Suprapubic skin (tissue), 3 donors: ENCODE results near the gene CNOT3.

Experiments used
- CTCF ChIP-seq, 2 donors: fragments of 200-600 bp in 1 of 2; fragments of 450-650 bp in 1 of 2; sonication (generic) in 1 of 2; IDR thresholded peaks; one replicate each; pipeline ENCODE4 v1.5.1; 2016 to 2019; ENCODE audit warnings: antibody characterized with exemption in 2 of 2, mild to moderate bottlenecking in 1 of 2, moderate library complexity in 1 of 2
- POLR2A ChIP-seq, 2 donors: fragments of 450-650 bp; IDR thresholded peaks; one replicate each; pipeline ENCODE4 v1.6.1; 2017; ENCODE audit warnings: antibody characterized with exemption in 2 of 2, mild to moderate bottlenecking in 2 of 2, moderate library complexity in 2 of 2

DNA sequence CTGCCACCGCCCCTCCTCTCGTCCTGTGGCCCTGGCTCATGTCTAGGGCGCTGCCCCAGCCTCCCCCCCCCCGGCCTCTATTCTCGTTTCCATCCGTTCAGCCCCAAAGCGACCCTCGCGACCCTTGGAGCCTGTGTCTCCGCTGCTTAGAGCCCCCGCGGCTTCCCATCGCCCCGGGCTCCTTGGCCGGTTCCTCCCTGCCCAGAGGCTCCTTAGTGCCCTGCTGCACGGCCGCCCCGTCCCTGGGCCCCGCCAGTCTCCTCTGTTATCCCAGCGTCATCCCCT lies 9.2 kb upstream of the CNOT3 start:
- TF ChIP-seq CTCF (IDR thresholded peaks at IDR 0.05) (no peak), POLR2A (IDR thresholded peaks at IDR 0.05) (no peak)
